ENCODE measurements around the gene ZNF831. TPM values are rescaled to one million over a fixed set of nuclear protein-coding genes. Genes with fewer than 3 reads are reported as not detected.

The ZNF831 gene
- total RNA-seq, 1 donor, result 19.8 TPM

DNA sequence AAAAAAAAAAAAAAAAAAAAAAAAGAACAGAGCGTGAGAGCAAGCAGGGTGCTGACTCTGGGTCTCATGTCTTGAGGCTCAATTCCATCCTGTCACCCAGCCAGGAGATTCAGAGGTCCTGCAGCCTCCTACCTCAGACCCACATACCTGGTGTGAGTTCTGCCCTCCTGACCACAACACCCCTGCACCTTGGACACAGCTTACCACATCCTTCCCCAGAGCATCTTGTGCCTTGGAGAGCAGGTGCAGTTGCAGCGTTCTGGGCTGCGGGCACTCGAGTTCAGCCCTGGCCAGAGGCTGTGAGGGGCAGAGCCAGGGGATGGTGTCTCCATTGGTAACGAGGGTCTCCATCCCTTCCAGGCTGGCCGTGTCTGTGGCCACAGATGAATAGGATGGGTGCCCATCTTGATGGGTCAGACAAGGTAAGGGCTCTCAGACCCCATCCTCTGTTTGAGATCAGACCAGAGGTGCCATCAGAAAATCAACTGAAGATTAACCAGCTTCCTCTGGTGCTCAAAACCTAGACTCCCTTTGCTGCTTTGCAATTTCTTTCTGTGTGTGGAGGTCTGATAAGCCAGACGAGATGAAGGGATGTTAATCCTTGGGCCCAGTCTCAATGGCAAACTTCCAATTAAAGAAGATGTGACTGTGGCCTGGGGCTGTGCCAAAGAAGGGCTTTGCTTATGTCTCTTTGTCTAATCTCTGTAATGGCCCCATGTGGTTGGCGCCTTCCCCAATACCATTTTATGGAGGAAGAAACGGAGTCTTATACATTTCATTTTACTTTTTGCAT is 14.7 kb upstream of the ZNF831 start:
- Histone ChIP-seq H3K9me3 (ENCODE audit: low read depth, low read length) (no peaks in the 10 kb centered on the region), H3K4me1 (ENCODE audit: insufficient read depth, low read length) (peaks cover 80% of the 10 kb centered on the region), H3K4me3 (ENCODE audit: low read length) (no peak overlapping the region), H3K27me3 (ENCODE audit: insufficient read depth, low read length) (no peaks in the 10 kb centered on the region)

DNA sequence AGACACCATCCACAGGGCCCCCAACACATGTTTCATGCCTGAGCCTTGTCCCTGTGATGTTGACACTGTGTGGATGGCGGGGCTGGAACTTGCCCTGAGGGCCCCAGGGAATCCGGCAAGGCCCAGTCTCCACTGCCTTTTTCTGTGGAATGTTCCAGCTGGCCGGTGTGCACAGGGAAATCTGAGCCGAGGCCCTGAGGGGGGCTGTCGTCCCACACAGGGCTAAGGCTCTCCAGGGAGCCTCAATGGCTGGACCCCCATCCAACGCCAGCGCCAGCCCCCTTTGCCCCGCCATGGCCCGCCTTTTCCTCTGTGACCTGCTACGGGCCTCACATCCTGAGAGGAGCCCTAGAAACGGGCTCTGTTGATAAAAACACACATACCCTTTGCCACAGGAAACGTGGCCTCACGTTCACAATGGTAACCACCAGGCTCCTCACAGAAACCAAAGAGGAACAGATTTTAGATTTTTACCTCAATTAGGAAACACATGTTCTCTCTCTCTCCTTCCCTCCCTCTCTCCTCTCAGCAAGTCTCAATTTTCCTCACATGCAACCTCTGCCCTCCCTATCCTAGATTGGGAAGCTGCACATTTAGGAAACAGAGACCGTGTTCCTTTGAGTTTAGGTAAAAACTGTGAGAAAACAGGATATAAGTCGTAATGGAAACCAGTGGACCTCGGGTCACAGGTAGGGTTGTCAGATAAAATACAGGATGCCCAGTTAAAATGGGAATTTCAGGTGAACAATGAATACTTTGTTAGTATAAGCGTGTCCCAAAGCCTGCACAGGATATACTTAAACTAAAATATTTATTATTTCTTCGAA is 13.7 kb upstream of the ZNF831 start:
- Histone ChIP-seq H3K4me3 (ENCODE audit: low read length) (no peak overlapping the region), H3K4me1 (ENCODE audit: insufficient read depth, low read length) (peaks cover 73% of the 10 kb centered on the region), H3K27me3 (ENCODE audit: insufficient read depth, low read length) (no peaks in the 10 kb centered on the region), H3K9me3 (ENCODE audit: low read depth, low read length) (no peaks in the 10 kb centered on the region)

DNA sequence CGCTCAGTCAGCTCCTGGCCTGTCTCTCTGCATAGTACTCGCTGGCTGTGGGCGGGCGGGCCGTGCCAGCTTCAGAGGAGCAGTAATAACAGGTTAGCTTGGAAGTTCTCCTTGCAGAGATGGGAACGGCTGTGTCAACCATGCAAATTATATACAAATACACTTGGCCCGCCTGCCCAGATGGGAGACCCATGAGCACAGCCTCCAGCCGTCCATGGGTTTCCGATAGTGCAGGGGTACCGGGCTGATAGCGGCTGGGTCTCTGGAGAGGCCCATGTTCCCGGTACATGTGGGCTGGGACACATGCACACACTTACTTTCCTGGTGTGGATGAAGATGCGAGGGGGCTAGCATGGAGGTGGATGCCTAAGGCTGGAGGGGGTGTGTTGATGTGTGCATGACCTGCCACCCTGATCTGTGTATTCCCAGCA is 12.8 kb upstream of the ZNF831 start:
- no peaks in the 10 kb centered on the region for H3K9me3 ChIP-seq (ENCODE audit: low read depth, low read length)
- no peak overlapping the region for H3K4me3 ChIP-seq (ENCODE audit: low read length)
- H3K4me1 ChIP-seq (ENCODE audit: insufficient read depth, low read length), result peaks cover 66% of the 10 kb centered on the region
- H3K27me3 ChIP-seq (ENCODE audit: insufficient read depth, low read length), result no peaks in the 10 kb centered on the region

DNA sequence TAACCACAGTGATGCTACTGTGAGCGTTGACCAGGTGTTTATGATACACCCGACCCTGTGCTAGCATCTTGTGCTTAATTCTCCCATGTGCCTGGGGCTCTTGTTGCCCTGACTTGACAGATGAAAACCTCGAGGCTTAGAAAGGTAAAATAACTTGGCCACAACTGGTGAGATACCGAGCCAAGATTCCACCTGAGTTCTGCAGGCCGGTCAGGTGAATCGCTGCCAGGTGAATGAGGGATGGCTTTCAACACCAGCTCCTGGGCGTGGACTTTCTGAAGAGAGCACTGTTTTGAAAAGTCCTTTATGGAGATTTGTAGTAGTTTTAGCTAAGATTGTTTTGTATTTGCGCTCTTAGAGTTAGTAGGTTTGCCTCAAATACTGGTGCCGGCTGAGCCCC is 12.2 kb upstream of the ZNF831 start:
- H3K4me1 ChIP-seq (ENCODE audit: insufficient read depth, low read length), result peaks cover 63% of the 10 kb centered on the region
- H3K9me3 ChIP-seq (ENCODE audit: low read depth, low read length), result no peaks in the 10 kb centered on the region
- H3K4me3 ChIP-seq (ENCODE audit: low read length), result no peak overlapping the region
- H3K27me3 ChIP-seq (ENCODE audit: insufficient read depth, low read length), result no peaks in the 10 kb centered on the region

DNA sequence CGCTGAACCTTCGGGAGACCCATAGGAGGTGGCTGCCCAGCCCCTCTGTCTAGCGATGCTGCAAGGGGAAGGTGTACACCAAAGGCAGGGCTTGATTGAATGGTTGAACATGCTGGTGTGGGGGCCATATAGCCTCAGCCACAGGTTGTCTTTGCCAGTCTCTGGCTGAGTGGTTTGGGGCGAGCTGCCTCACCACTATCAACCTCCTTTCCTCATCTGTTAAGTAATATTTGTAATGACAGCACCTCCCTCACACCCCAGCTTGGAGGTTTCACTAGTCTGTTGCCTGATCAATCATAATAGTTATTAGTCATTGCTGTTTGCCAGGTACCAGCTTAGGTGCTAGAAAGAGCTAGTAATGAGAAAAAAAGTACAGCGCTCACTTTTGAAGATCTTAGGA is 11.8 kb upstream of the ZNF831 start:
- H3K4me1 ChIP-seq (ENCODE audit: insufficient read depth, low read length), result peaks cover 58% of the 10 kb centered on the region

DNA sequence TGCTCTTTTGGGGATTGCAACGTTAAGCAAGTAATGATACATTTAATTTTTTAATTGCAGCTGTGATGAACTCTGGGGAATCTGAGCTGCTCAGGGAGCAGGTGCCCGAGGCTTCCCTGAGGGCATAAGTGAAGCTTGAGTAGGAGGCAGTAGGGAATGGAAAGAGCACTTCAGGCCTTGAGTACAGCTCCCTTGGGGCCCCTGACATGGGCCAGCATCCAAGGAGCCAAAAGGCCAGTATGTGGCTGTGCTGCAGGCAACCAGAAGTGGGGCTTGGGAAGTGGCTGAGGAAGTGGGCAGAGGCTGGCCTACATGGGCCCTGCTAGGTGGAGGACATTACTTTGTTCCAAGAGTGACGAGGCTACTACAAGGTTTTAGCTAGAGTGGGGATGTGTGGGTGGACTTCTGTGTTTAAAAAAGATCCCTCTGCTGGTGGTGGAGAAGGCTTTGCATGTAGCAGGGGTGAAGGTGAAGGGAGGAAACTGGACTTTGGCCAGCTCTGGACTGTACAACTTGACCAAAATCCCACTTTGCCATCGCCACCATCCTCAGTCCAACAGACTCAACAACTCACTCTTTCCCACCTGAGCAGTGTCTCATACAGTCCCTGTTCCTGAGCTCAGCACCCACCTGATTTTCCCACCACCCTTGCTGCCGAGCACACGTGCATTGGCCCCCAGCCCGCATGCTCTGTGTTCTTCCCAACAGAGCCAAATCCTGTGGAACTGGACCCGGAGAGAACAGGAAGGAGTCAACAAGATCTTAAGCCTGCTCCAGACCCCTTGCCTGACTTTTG is 10.9 kb upstream of the ZNF831 start:
- Histone ChIP-seq H3K9me3 (ENCODE audit: low read depth, low read length) (no peaks in the 10 kb centered on the region), H3K4me1 (ENCODE audit: insufficient read depth, low read length) (peaks cover 57% of the 10 kb centered on the region), H3K4me3 (ENCODE audit: low read length) (no peak overlapping the region), H3K27me3 (ENCODE audit: insufficient read depth, low read length) (no peaks in the 10 kb centered on the region)

More for the DNA sequence above, 11.8 kb upstream of the ZNF831 start:
- no peaks in the 10 kb centered on the region for H3K27me3 ChIP-seq (ENCODE audit: insufficient read depth, low read length)
- no peaks in the 10 kb centered on the region for H3K9me3 ChIP-seq (ENCODE audit: low read depth, low read length)
- H3K4me3 ChIP-seq (ENCODE audit: low read length), result no peak overlapping the region

DNA sequence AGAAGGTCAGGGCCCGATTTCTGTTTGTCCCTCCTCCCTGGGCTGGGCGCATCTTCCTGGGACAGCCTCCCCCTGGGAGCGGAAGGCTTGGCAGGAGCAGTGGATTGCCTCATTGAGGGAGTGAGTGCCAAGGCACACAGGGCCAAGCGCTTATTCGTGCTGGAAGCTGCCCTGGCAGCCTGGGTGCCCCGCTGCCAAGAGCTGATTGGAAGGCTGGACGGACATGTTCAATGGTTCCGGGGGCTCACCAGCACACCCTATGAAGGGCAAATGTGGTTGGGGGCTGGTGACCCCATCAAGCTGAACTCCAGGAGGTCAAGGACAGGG is 10.3 kb upstream of the ZNF831 start:
- Histone ChIP-seq H3K4me3 (ENCODE audit: low read length) (no peak overlapping the region), H3K27me3 (ENCODE audit: insufficient read depth, low read length) (no peaks in the 10 kb centered on the region), H3K4me1 (ENCODE audit: insufficient read depth, low read length) (peaks cover 59% of the 10 kb centered on the region), H3K9me3 (ENCODE audit: low read depth, low read length) (no peaks in the 10 kb centered on the region)

DNA sequence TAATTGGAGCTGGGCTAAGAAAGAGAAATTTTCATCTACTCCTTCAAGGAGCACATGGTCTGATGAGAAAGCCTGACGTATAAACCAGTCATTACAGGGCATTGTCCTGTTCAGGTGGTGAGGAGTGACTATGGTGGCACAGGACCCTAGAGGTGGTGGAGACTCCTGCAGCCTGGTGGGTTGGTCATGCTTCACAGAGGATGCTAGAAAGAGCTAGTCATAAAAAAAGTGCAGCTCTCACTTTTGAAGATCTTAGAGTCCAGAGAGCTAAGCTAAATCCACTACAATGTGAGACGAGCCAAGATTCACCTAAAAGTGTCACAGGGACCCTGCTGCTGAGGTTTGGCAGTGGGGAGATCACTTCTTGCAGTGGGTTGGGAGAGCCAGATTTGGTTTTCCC is 9.8 kb upstream of the ZNF831 start:
- H3K4me3 ChIP-seq (ENCODE audit: low read length), result no peak overlapping the region
- peaks cover 61% of the 10 kb centered on the region for H3K4me1 ChIP-seq (ENCODE audit: insufficient read depth, low read length)
- H3K27me3 ChIP-seq (ENCODE audit: insufficient read depth, low read length), result no peaks in the 10 kb centered on the region
- H3K9me3 ChIP-seq (ENCODE audit: low read depth, low read length), result no peaks in the 10 kb centered on the region

DNA sequence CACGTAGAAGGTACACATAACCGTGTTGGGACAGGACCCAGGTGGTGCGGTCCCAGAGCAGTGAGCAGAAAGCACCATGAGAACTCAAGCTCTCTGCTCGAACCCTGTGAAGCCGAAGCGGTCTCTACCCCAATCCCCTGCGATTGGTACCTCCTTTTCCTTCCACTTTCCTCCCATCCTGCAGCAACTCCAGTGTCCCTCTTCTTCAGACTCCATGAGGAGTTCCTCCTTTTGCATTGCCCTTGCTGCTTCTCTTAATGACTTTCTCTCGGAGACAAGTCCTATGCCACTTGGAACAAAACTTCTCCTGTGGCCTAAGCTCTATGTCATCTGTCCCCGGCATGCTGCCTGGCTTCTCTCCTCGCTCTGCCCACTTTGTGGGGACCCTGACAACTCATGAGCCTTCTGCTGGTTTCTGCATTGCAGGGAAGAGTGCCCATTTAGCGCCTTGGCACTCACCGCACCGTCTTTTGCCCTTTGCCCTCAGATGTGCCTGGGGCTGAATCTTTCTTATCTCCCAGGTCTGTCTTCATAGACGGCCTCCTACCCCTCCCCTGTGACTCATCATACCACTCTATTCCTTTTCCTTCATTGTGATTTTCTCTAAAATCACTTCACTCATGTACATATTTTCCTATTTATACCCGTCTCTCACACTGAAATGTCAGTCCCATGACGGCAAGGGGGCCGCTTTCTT is 9.2 kb upstream of the ZNF831 start:
- Histone ChIP-seq H3K9me3 (ENCODE audit: low read depth, low read length) (no peaks in the 10 kb centered on the region), H3K4me1 (ENCODE audit: insufficient read depth, low read length) (peaks cover 61% of the 10 kb centered on the region), H3K4me3 (ENCODE audit: low read length) (no peak overlapping the region), H3K27me3 (ENCODE audit: insufficient read depth, low read length) (no peaks in the 10 kb centered on the region)

DNA sequence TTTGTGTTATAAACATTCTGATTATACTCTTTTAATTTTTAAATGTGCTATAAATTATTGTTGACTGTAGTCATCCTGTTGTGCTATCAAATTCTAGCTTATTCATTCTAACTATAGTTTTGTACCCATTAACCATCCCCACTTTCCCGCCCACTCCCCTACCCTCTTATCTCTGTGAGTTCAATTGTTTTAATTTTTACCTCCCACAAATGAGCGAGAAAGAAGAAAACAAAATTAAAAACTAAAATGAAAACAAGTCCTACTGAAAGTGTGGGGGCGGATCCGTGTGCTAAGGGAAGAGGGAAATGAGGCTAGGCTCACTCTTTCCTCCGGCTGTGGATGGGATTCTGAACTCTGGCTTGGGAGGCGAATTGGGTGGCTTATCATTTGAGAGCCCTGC is 6.6 kb upstream of the ZNF831 start:
- peaks cover 59% of the 10 kb centered on the region for H3K4me1 ChIP-seq (ENCODE audit: insufficient read depth, low read length)
- no peaks in the 10 kb centered on the region for H3K9me3 ChIP-seq (ENCODE audit: low read depth, low read length)
- H3K27me3 ChIP-seq (ENCODE audit: insufficient read depth, low read length), result no peaks in the 10 kb centered on the region
- no peak overlapping the region for H3K4me3 ChIP-seq (ENCODE audit: low read length)

DNA sequence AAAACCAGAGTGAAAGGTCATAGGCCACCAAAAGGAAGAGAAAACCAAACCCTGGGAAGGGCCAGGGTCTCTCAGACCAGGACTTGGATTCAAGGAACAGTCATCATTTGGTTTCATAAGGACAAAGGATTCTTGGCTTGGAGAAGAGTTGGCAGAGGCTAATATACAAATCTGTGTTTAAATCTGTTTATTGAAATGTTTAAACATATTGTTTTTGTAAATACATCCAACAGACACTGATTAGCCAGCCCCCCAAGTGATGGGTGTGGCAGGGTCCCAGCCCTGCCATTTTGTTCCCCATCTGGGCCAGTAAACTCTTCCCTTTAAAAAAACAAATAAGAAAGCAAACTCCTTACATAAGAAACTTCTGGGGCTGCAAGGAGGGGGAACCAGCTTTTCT is 6.1 kb upstream of the ZNF831 start:
- H3K9me3 ChIP-seq (ENCODE audit: low read depth, low read length), result no peaks in the 10 kb centered on the region
- H3K27me3 ChIP-seq (ENCODE audit: insufficient read depth, low read length), result no peaks in the 10 kb centered on the region
- no peak overlapping the region for H3K4me3 ChIP-seq (ENCODE audit: low read length)
- peaks cover 57% of the 10 kb centered on the region for H3K4me1 ChIP-seq (ENCODE audit: insufficient read depth, low read length)

DNA sequence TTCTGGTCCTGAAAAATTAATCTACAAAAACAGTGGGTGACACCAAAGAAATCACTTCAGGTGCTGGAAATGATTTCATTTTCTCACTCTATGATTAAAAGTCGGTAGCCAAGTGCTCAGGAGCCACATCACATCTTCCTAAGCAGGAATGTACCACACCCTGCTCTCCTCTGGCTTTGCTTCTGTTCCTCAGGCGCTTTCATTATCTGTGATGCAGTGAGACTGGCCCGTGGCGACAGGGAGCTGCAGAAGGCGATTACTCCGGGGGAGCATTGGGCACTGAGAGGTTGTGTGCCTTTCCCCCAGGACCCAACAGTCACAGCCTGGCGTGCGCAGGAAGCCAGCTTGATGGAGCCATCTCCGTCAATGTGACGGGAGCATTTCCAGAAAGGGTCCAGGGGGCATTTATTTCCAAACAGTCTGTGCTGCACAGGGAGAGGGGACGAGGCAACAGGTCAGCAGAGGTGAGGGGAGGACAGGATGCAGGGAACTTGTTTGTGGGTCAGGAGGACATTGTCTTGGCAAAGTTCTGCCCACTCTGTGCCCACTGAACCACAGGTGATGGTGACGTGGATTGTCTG is 5.6 kb upstream of the ZNF831 start:
- Histone ChIP-seq H3K27me3 (ENCODE audit: insufficient read depth, low read length) (no peaks in the 10 kb centered on the region), H3K4me3 (ENCODE audit: low read length) (no peak overlapping the region), H3K9me3 (ENCODE audit: low read depth, low read length) (no peaks in the 10 kb centered on the region), H3K4me1 (ENCODE audit: insufficient read depth, low read length) (peaks cover 57% of the 10 kb centered on the region)

DNA sequence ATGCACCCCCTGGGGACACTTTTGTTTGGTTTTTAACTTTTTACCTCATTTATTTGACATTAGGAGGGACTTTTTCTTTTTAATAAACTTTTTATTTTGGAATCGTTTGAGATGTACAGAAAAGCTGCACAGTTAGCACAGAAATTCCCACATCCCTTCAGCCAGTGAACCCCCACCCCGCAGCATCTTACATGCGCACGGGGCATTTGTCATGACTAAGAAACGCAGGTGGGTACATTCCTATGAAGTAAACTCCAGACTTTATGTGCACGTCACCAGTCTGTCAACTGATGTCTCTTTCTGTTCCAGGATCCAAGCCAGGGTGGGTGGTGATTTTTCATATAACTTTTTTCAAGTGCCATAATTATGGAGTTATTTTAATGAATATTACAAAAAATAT is 4.9 kb upstream of the ZNF831 start:
- Histone ChIP-seq H3K9me3 (ENCODE audit: low read depth, low read length) (no peaks in the 10 kb centered on the region), H3K4me1 (ENCODE audit: insufficient read depth, low read length) (peaks cover 60% of the 10 kb centered on the region), H3K4me3 (ENCODE audit: low read length) (no peak overlapping the region), H3K27me3 (ENCODE audit: insufficient read depth, low read length) (no peaks in the 10 kb centered on the region)

DNA sequence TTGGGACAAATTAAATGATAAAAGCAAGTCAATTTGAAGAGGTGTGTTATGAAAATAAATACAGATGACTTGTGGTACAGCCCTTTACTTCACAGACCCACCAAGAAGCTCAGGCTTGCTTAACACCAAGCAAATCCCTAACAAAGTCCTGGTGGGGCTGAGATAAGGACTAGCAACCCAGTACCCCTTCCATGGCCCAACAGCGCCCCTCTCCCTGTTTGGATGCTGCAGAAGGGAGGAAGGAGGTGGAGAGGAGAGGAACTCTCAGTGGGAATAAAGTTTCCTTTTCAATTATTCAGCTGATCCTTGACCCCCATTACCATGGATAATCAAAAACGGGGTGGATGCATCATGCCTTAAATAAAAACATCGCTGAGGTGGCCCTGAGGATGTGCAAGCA is 4.5 kb upstream of the ZNF831 start:
- H3K9me3 ChIP-seq (ENCODE audit: low read depth, low read length), result no peaks in the 10 kb centered on the region
- H3K4me3 ChIP-seq (ENCODE audit: low read length), result no peak overlapping the region
- peaks cover 64% of the 10 kb centered on the region for H3K4me1 ChIP-seq (ENCODE audit: insufficient read depth, low read length)
- H3K27me3 ChIP-seq (ENCODE audit: insufficient read depth, low read length), result no peaks in the 10 kb centered on the region
